Measurements from ENCODE around the gene PTPN14. TPM values are rescaled to one million over a fixed set of nuclear protein-coding genes. Genes with fewer than 3 reads are reported as not detected.

Gene PTPN14
- total and polyA plus RNA-seq, 2 of the 8 experiments (the other 6 are each of a cell fraction or from before 2014, with no cell fraction given) = 14.4 to 93.6 TPM

GRCh38 chr1:214362188-214362882, 189.1 kb downstream of the PTPN14 start (continued):
- TF ChIP-seq E2F6 (IDR thresholded peaks at IDR 0.05) (no peak), BCL11A (IDR thresholded peaks at IDR 0.05; ENCODE audit: low read depth in 2 of 2, low read length in 2 of 2) (no peak), ZNF274 (IDR thresholded peaks at IDR 0.05; ENCODE audit: borderline replicate concordance, extremely low read depth, low read length) (no peak), JUN (IDR thresholded peaks at IDR 0.05; ENCODE audit: low read depth, low read length) (no peak), GTF2F1 (IDR thresholded peaks at IDR 0.05; ENCODE audit: borderline replicate concordance, low read depth, low read length) (no peak), CHD7 (IDR thresholded peaks at IDR 0.05; ENCODE audit: insufficient replicate concordance, low read length) (no peak), TAF7 (optimal IDR thresholded peaks at IDR 0.05; ENCODE audit: borderline replicate concordance, low read depth, low read length) (no peak)
